Measurements from ENCODE around the gene CUBN. TPM values are rescaled to one million over a fixed set of nuclear protein-coding genes. Genes with fewer than 3 reads are reported as not detected.

Gene CUBN
- total RNA-seq, 1 experiment from 2014 or later, result 0.80 TPM

- ATAC-seq (peak; percentile 37; the same call in 1 of the 2 replicates), DNase-seq (no peak)
- no peaks in the 10 kb centered on the region for H3K79me2 ChIP-seq (ENCODE audit: low read length)
- H3K27me3 ChIP-seq (ENCODE audit: low read length), result no peaks in the 10 kb centered on the region
- H3K9me2 ChIP-seq (replicated peaks; ENCODE audit: low read length), result no peaks in the 10 kb centered on the region
- no peaks in the 10 kb centered on the region for H4K20me1 ChIP-seq (ENCODE audit: low read length)
- BruUV-seq (replicated peaks), result no TSS peak
- H3K4me1 ChIP-seq (ENCODE audit: insufficient read depth, low read length), result 0 out of 2 replicates have a peak, but pooled peaks cover 3% of the 10 kb centered on the region
- CTCF ChIA-PET, result no interaction called here
- H3K4me2 ChIP-seq (ENCODE audit: low read length), result no peak overlapping the region
- H3K9ac ChIP-seq (ENCODE audit: low read length), result no peak overlapping the region
- no peaks in the 10 kb centered on the region for H3K36me3 ChIP-seq (ENCODE audit: low read depth, low read length)
- H3K27ac ChIP-seq (ENCODE audit: low read length), result no peak overlapping the region
- no peak for TF ChIP-seq CTCF (conservative IDR thresholded peaks at IDR 0.05; ENCODE audit: low read depth, low read length)
- TF ChIP-seq EZH2 (IDR thresholded peaks at IDR 0.05; ENCODE audit: low read length, unreplicated experiment), result no peak
- TF ChIP-seq EZH2phosphoT487 (IDR thresholded peaks at IDR 0.05; ENCODE audit: borderline replicate concordance, low read length), result no peak
- H3K4me3 ChIP-seq (ENCODE audit: low read length), result no peak overlapping the region
- POLR2A ChIA-PET (ENCODE audit: unreplicated experiment), result no interaction called here
- no peak overlapping the region for H2AFZ ChIP-seq (ENCODE audit: low read length)
- intact Hi-C loops (cut with micrococcal nuclease), result no loop called here
- no peaks in the 10 kb centered on the region for H3K9me3 ChIP-seq (ENCODE audit: low read length)
- H3F3A ChIP-seq (ENCODE audit: low read length, unreplicated experiment), result no peaks in the 10 kb centered on the region
Measured at GRCh38 chr10:17004801-17005380, 124.7 kb downstream of the CUBN start.

GRCh38 chr10:17003651-17004286, 125.8 kb downstream of the CUBN start:
- DNase-seq, result no peak
- Histone ChIP-seq H4K20me1 (ENCODE audit: low read length) (no peaks in the 10 kb centered on the region), H3K79me2 (ENCODE audit: low read length) (no peaks in the 10 kb centered on the region), H3K4me2 (ENCODE audit: low read length) (no peak overlapping the region), H3F3A (ENCODE audit: low read length, unreplicated experiment) (no peaks in the 10 kb centered on the region), H3K36me3 (ENCODE audit: low read depth, low read length) (no peaks in the 10 kb centered on the region), H3K9ac (ENCODE audit: low read length) (no peak overlapping the region), H3K4me1 (ENCODE audit: insufficient read depth, low read length) (no peaks in the 10 kb centered on the region), H3K27ac (ENCODE audit: low read length) (no peak overlapping the region), H2AFZ (ENCODE audit: low read length) (no peak overlapping the region), H3K9me2 (replicated peaks; ENCODE audit: low read length) (no peaks in the 10 kb centered on the region), H3K9me3 (ENCODE audit: low read length) (no peaks in the 10 kb centered on the region), H3K27me3 (ENCODE audit: low read length) (no peaks in the 10 kb centered on the region), H3K4me3 (ENCODE audit: low read length) (no peak overlapping the region)
- ChIA-PET POLR2A (ENCODE audit: unreplicated experiment) (no interaction called here), CTCF (no interaction called here)
- intact Hi-C loops (cut with micrococcal nuclease), result no loop called here
- no TSS peak for BruUV-seq (replicated peaks)
- TF ChIP-seq EZH2phosphoT487 (IDR thresholded peaks at IDR 0.05; ENCODE audit: borderline replicate concordance, low read length) (no peak), EZH2 (IDR thresholded peaks at IDR 0.05; ENCODE audit: low read length, unreplicated experiment) (no peak), CTCF (conservative IDR thresholded peaks at IDR 0.05; ENCODE audit: low read depth, low read length) (no peak)
- no peak for ATAC-seq

- no peaks in the 10 kb centered on the region for H3K9me2 ChIP-seq (replicated peaks; ENCODE audit: low read length)
- no peak overlapping the region for H3K4me3 ChIP-seq (ENCODE audit: low read length)
- no peak overlapping the region for H3K27ac ChIP-seq (ENCODE audit: low read length)
- no peaks in the 10 kb centered on the region for H3K36me3 ChIP-seq (ENCODE audit: low read depth, low read length)
- no peak overlapping the region for H3K9ac ChIP-seq (ENCODE audit: low read length)
- ChIA-PET CTCF (no interaction called here), POLR2A (ENCODE audit: unreplicated experiment) (no interaction called here)
- H3K9me3 ChIP-seq (ENCODE audit: low read length), result no peaks in the 10 kb centered on the region
- H2AFZ ChIP-seq (ENCODE audit: low read length), result no peak overlapping the region
- DNase-seq (no peak), ATAC-seq (no peak)
- no peaks in the 10 kb centered on the region for H3F3A ChIP-seq (ENCODE audit: low read length, unreplicated experiment)
- no peaks in the 10 kb centered on the region for H3K79me2 ChIP-seq (ENCODE audit: low read length)
- no peak overlapping the region for H3K4me2 ChIP-seq (ENCODE audit: low read length)
- no TSS peak for BruUV-seq (replicated peaks)
- no peaks in the 10 kb centered on the region for H4K20me1 ChIP-seq (ENCODE audit: low read length)
- TF ChIP-seq CTCF (conservative IDR thresholded peaks at IDR 0.05; ENCODE audit: low read depth, low read length), result no peak
- TF ChIP-seq EZH2 (IDR thresholded peaks at IDR 0.05; ENCODE audit: low read length, unreplicated experiment), result no peak
- no peak for TF ChIP-seq EZH2phosphoT487 (IDR thresholded peaks at IDR 0.05; ENCODE audit: borderline replicate concordance, low read length)
- H3K27me3 ChIP-seq (ENCODE audit: low read length), result no peaks in the 10 kb centered on the region
- H3K4me1 ChIP-seq (ENCODE audit: insufficient read depth, low read length), result no peaks in the 10 kb centered on the region
- intact Hi-C loops (cut with micrococcal nuclease), result no loop called here
Measured at GRCh38 chr10:17003151-17003550, 126.5 kb downstream of the CUBN start.
